Neural progenitor cell (in vitro differentiated cells): ENCODE measurements around the gene SMYD3.

Experiments
- CTCF ChIP-seq: fragments of 200-600 bp; sonication (generic); IDR thresholded peaks from 2 replicates; pipeline ENCODE4 v1.5.1; 2017; ENCODE audit warnings: antibody characterized with exemption, mild to moderate bottlenecking
- EZH2 ChIP-seq: fragments of 200-600 bp; sonication (generic); IDR thresholded peaks from 2 replicates; pipeline ENCODE4 v1.6.1; 2017; ENCODE audit warnings: antibody characterized with exemption, mild to moderate bottlenecking, moderate library complexity
- EZH2phosphoT487 ChIP-seq: fragments of 200-600 bp; sonication (generic); IDR thresholded peaks from 2 replicates; pipeline ENCODE4 v1.6.1; 2017; ENCODE audit warnings: antibody characterized with exemption

DNA sequence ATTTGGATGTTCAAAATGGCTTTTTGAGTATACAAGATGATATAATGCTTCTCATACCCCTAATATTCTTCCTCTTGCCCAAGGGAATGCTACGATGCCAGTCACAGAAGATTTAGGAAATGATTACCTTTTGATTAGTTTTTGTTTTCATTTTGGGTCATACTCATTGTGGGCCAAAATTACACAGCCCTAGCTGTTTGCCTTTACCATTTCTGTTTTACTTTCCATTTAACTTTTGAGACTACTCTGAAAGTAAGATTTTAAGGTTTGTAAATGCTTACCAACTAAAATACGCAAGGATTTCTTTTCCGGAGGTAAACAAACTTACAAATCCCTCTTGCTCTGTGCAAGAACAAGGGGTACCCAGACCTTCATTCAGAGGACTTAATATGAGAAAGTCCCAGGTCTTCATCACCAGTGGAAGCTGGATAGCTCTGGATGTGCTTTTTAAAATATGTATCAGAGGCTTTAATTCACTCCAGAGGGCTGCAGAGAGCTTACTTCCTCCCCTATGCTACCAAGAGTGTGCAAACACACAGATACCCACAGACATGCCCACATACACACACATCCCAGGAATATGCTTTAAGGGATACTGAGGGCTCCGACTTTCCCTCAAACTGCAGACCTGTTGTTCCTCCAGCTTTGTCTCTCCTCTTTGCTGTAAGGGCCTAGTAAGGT lies 631.4 kb downstream of the SMYD3 start:
- TF ChIP-seq EZH2 (no peak), EZH2phosphoT487 (no peak), CTCF (no peak)
